HG03066 (cell line): ENCODE measurements around the gene SAMD11.

ENCODE experiments used
- ATAC-seq: cut with Tn5 transposase; IDR thresholded peaks from one replicate; pipeline ENCODE4 v1.9.1; 2021; ENCODE audit warnings: low read depth; ENCODE audit not compliant: unreplicated experiment

SAMD11 gene

DNA sequence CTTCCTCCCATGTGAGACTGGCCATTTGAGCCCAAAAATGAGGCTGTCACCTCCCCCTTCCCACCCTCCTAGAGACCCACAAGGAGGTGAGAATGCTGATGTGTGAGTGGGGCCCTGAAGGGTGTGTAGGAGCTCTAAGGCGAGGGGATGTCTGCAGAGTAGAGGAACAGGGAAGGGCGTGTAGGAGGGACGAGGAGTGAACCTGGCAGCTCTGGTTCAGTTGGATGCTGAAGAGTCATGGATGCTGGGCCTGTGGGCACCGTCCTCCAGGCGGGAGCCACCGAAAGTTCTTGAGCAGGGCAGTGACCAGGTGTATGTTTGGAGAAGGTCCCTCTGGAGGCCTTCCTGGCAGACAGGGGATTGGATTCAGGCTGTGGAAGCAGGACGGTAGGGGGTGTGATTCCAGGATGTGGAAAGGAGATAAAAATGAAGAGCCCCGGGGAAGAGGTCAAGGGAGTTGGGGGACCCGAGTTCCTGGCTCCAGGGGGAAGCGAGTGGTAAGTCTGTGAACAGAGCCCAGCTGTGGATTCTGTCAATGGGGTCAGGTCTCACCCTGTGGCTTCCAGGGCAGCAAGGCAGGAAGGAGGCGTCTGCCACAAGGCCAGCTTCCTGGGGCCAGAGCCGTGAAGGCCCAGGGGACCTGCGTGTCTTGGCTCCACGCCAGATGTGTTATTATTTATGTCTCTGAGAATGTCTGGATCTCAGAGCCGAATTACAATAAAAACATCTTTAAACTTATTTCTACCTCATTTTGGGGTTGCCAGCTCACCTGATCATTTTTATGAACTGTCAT, 7.9 kb downstream of the SAMD11 start:
- no peak for ATAC-seq

DNA sequence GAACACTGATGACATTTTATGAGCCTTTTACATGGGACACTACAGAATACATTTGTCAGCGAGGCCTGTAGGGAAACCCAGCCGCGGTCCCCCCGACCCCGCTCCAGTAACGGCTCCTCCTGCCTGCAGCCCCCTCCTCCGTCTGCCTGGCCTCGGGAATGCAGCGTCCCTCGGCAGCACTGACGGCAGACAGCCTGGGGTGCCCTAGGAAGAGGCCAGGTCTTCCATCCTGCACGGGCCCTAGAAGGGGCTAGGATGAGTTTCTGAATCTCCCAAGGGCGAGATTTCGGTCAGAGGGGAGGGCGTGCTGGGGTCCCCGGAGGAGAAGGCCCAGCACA, 8.4 kb downstream of the SAMD11 start:
- ATAC-seq, result no peak

- no peak for ATAC-seq
Observed at GRCh38 chr1:932776-933602, 9.3 kb downstream of the SAMD11 start.

DNA sequence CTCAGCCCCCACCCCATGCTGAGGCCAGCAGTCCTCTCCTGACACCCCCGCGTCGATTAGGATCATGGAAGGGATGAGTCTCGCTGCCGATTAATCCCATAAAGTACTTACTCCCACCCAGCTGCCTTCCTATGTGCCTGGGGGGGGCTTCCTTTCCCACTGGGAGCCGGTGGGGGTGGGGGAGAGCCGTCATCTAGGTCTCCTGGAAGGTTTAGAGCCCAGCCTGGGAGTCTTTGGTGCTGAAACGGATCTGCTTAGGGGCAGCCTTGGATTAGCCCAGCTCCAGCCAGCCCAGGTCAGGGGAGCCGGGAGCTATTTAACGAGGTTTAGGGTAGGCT, 9.8 kb downstream of the SAMD11 start:
- no peak for ATAC-seq

GRCh38 chr1:934991-935750, 11.4 kb downstream of the SAMD11 start:
- no peak for ATAC-seq

- ATAC-seq, result no peak
Observed at GRCh38 chr1:935751-936231, 12.1 kb downstream of the SAMD11 start.

DNA sequence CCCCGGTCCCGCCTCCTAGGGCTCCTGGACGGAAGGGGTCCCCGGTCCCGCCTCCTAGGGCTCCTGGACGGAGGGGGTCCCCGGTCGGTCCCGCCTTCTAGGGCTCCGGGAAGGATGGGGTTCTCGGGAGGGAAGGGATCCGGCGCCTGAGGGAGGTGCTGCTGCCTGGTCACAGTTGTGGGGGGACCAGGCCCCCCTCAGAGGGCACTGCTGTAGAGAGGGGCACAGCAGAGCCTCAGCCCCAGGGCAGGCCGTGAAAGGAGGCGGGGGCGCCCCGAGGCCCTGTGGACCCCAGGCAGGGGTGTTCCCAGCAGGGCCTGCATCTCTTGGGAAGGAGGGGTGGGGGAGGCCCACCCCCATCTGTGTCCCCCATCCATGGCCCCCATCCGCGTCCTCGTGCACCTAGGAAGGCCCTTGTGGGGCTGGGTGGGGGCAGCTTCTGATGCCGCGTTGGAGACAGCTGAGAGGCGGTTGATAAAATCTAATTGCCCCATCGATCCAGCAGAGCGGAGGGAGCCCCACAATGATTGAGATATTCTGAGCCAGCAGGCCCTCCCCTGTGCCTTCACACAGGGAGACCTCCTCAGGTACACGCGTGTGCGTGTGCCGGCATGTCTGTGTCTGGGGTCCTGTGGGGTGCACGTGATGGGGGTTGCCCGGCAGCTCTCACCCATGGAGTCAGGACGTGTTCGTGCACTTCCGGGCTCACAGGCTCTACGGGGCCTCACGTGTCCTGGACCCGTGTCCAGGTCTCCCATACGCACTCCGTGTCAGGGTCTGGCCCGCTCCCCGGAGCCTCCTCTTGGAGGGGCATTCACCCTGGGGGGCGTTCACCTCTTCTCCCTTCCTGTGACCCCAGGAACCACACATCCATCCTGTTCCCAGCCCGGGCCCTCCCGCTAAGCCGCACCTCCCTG, 12.9 kb downstream of the SAMD11 start:
- no peak for ATAC-seq

DNA sequence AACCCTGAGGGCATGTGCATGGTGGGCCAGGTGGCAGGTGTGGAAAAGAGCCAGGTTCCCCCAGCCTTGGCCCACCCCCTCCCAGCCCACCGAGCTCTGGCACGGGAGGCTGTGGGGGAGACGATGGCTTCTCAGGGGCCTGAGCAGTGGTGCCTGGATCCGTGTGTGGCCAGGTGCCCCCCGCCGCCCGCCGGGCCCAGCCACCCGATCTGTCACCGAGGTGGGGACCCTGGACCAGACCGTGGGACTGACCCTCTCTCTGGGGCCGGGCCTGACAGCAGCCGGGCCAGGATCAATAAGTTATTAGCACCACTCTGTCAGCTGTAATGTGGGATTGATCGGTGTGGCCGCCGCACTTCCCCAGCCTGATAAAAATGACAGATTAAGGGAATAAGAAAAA, 13.8 kb downstream of the SAMD11 start:
- ATAC-seq, result no peak

DNA sequence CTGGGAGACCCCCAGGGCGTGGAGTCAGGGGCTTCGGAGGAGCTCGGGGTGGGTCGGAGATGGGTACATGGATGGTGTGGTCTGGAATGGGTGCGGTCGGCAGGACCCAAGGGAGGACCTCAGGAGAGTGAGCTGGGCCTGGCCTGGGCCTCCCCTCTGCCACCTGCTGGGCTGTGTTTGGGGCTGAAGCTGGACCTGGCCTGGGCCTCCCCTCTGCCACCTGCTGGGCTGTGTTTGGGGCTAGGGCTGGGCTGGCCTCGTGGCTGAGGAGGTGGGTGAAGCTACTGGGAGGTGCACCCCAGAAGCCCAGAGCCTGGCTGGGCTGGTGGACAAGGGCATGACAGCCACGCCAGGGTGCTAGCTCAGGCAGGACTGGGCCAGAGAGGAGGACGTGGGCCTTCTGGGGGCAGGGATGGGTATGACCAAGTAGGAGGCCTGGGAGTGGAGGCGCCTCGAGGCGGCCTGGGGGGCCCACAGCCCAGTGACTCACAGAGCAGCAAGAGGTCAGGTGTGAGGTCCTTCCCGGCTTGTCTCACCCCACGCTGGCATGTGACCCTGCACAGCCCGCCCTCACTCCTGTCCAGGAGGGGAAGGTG, 14.5 kb downstream of the SAMD11 start:
- no peak for ATAC-seq

DNA sequence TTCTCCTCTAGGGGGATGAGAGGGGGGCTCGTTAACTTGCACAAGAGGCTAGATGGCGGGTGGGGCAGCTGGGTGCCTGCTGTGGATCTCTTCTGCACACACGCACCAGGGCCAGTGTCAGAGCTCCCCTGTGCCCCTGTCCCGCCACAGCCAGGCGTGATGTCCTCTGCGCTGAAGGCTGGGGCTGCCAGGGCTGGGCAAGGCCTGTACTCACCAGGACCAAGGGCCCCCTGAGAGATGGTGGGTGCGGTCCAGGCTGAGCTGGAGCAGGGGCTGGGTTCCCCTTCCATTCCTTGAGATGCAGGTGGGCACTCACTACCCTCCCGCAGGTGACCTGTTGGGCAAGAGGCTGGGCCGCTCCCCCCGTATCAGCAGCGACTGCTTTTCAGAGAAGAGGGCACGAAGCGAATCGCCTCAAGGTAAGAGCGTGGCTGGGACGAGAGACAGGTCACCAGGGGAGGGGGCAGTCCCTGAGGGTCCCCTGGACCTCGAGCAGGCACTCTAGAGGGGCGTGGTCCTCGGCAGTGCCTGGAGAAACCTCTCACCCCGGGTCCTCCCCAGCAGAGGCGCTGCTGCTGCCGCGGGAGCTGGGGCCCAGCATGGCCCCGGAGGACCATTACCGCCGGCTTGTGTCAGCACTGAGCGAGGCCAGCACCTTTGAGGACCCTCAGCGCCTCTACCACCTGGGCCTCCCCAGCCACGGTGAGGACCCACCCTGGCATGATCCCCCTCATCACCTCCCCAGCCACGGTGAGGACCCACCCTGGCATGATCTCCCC, 15.2 kb downstream of the SAMD11 start:
- ATAC-seq, result no peak

GRCh38 chr1:939511-940106, 15.9 kb downstream of the SAMD11 start:
- no peak for ATAC-seq

DNA sequence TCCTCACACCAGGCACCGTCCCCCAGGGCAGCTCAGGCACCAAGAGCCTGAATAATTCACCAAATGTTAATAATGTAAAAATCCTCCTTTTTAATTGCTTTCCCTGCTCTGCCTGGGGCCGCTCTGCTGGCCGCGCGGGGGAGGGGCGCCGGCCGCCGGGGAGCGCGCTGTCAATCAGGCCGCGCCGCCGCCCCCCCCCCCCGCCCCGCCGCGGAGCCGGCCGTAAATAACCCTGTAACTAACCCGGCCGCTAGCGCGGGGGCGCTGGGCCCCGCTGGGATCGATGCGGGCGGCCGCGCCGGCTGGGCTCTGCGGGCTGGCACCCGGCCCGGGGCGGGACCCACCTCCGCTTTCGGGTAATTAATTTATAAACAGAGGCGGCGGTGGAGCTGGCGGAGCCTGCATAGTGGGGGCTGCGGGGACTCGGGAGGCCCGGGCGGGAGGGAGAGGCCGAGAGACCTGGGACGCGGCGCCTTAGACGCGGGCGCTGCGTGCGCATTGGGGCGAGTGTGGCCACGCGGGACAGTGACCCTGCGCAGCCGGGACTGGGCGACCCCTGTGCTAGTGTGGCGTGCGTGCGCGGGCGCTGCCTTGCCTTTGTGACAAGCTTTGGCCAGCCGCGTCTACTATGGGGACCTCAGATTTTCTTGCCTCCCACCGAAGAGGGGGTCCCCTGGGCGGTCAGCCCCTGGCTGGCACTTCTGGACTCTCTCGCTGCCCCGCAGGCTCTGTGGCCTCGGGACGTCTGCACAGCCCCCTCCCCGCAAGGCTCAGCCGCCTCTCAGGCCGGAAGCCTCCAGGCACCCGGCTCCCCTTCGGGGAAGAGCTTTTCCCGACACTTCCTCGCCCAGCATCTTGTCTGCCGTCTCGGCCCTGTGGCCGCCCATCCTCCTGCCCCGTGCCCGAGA, 16.6 kb downstream of the SAMD11 start:
- ATAC-seq, result no peak

- no peak for ATAC-seq
Observed at GRCh38 chr1:941015-941587, 17.4 kb downstream of the SAMD11 start.

- no peak for ATAC-seq
Observed at GRCh38 chr1:941588-942383, 18.1 kb downstream of the SAMD11 start.

DNA sequence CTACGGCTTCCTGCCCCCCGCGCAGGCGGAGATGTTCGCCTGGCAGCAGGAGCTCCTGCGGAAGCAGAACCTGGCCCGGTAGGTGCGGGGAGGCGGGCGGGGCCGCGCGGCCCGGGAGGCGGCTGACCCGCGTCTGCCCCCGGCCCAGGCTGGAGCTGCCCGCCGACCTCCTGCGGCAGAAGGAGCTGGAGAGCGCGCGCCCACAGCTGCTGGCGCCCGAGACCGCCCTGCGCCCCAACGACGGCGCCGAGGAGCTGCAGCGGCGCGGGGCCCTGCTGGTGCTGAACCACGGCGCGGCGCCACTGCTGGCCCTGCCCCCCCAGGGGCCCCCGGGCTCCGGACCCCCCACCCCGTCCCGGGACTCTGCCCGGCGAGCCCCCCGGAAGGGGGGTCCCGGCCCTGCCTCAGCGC, 18.7 kb downstream of the SAMD11 start:
- ATAC-seq, result no peak

DNA sequence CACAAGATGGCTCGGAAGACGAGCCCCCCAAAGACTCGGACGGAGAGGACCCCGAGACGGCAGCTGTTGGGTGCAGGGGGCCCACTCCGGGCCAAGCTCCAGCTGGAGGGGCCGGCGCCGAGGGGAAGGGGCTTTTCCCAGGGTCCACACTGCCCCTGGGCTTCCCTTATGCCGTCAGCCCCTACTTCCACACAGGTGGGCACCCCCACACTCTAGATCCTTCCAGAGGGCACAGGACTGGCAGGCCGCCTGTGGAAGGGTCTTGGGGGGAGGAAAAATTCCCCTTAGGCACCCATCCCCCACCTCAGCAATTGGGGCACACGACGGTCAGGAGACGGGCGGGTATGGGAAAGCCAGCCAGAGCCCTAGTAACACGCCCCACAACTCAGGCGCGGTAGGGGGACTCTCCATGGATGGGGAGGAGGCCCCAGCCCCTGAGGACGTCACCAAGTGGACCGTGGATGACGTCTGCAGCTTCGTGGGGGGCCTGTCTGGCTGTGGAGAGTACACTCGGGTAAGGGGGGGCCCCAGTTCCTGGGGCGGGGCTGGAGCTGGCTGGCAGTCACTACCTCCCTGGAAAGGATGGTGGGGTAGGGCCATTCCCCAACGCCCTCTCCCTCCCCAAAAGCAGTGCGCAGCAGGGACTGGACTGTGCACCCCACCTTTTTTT, 19.3 kb downstream of the SAMD11 start:
- ATAC-seq, result no peak
